A549 (cell line): ENCODE measurements around the gene CSNK1D.

Source experiments
- KDM1A ChIP-seq: fragments of 200-600 bp; sonication (generic); IDR thresholded peaks from 2 replicates; pipeline ENCODE4 v1.6.1; 2016; ENCODE audit warnings: low read depth, mild to moderate bottlenecking
- SMC3 ChIP-seq: fragments of >200 bp; sonication (Bioruptor Twin); formaldehyde crosslinking; IDR thresholded peaks from 3 replicates; pipeline ENCODE4 v1.6.1; 2018; ENCODE audit warnings: inconsistent platforms
- TF ChIP-seq, protein P1 (sequence below): fragments of >200 bp; sonication (Bioruptor Twin); formaldehyde crosslinking; IDR thresholded peaks from 3 replicates; pipeline ENCODE4 v1.5.1; 2016

DNA sequence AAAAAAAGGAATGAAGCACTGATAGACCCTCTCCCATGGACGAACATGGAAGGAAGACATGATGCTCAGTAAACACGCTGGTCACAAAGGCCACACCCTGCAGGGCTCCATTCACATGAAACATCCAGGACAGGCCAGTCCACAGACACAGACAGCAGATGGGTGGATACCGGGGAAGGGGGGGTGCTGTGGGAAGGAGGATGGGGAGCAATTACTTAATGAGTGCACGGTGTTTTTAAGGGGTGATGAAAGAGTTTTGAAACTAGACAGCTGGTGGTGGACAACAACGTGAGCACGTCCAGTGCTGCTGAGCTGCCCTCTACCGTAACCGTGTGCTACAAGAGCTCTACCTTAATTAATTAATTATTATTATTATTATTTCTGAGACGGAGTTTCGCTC lies 50.7 kb downstream of the CSNK1D start:
- TF ChIP-seq, protein P1, sequence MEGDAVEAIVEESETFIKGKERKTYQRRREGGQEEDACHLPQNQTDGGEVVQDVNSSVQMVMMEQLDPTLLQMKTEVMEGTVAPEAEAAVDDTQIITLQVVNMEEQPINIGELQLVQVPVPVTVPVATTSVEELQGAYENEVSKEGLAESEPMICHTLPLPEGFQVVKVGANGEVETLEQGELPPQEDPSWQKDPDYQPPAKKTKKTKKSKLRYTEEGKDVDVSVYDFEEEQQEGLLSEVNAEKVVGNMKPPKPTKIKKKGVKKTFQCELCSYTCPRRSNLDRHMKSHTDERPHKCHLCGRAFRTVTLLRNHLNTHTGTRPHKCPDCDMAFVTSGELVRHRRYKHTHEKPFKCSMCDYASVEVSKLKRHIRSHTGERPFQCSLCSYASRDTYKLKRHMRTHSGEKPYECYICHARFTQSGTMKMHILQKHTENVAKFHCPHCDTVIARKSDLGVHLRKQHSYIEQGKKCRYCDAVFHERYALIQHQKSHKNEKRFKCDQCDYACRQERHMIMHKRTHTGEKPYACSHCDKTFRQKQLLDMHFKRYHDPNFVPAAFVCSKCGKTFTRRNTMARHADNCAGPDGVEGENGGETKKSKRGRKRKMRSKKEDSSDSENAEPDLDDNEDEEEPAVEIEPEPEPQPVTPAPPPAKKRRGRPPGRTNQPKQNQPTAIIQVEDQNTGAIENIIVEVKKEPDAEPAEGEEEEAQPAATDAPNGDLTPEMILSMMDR, result no peak
- TF ChIP-seq SMC3 (no peak), KDM1A (no peak)
